Left ventricle myocardium inferior (tissue), 1 donor: ENCODE results near the gene C2CD4D. TPM values are rescaled to one million over a fixed set of nuclear protein-coding genes. Genes with fewer than 3 reads are reported as not detected.
"Not testable (repeated sequence)": the region's sequence is repeated elsewhere in the genome, so short reads cannot be mapped to it uniquely, and the experiment has no call there.

Experiments
- DNase-seq: peaks from one replicate; pipeline ENCODE4 v3.0.0-alpha.2; 2020
- H3K27ac ChIP-seq: fragments of 200-600 bp; replicated peaks from 2 replicates; pipeline ENCODE4 v1.8.0; 2021
- H3K27me3 ChIP-seq: fragments of 200-600 bp; 2 replicates; pipeline ENCODE4 v1.8.0; 2021; ENCODE audit warnings: low read depth
- H3K36me3 ChIP-seq: fragments of 200-600 bp; 2 replicates; pipeline ENCODE4 v1.8.0; 2021
- H3K4me1 ChIP-seq: fragments of 200-600 bp; 2 replicates; pipeline ENCODE4 v1.8.0; 2021
- H3K4me3 ChIP-seq: fragments of 200-600 bp; 2 replicates; pipeline ENCODE4 v1.8.0; 2021; ENCODE audit warnings: mild to moderate bottlenecking, moderate library complexity
- H3K9me3 ChIP-seq: fragments of 200-600 bp; replicated peaks from 2 replicates; pipeline ENCODE4 v1.8.0; 2021
- intact Hi-C: fragments of 100-400 bp; cut with micrococcal nuclease; formaldehyde crosslinking; loops from one replicate; pipeline ENCODE4 v1.11.0; 2022
- total RNA-seq: library from RNA; stranded (reverse); fragmentation: NEBNext Ultra II Directional; extraction: Animal tissue kit (Norgen Biotek cat#: 25700); gene quantifications from one replicate; pipeline ENCODE4 v1.2.1, GENCODE V29; 2021
- TF ChIP-seq, protein P1 (sequence below): fragments of 200-600 bp; IDR thresholded peaks from 2 replicates; pipeline ENCODE4 v1.8.0; 2021; ENCODE audit warnings: antibody characterized with exemption, mild to moderate bottlenecking, borderline replicate concordance
- donor health status: DM: no; HTN: yes; CAD: no; lungs with severe emphysema.

The C2CD4D gene
- total RNA-seq, 1 donor from 2014 or later = not detected

GRCh38 chr1:151859891-151860293, 20.3 kb upstream of the C2CD4D start:
- intact Hi-C loops = no loop called here
- no peak overlapping the region for H3K27ac ChIP-seq
- no peaks in the 10 kb centered on the region for H3K27me3 ChIP-seq
- peaks cover 18% of the 10 kb centered on the region for H3K4me1 ChIP-seq
- TF ChIP-seq, protein P1, sequence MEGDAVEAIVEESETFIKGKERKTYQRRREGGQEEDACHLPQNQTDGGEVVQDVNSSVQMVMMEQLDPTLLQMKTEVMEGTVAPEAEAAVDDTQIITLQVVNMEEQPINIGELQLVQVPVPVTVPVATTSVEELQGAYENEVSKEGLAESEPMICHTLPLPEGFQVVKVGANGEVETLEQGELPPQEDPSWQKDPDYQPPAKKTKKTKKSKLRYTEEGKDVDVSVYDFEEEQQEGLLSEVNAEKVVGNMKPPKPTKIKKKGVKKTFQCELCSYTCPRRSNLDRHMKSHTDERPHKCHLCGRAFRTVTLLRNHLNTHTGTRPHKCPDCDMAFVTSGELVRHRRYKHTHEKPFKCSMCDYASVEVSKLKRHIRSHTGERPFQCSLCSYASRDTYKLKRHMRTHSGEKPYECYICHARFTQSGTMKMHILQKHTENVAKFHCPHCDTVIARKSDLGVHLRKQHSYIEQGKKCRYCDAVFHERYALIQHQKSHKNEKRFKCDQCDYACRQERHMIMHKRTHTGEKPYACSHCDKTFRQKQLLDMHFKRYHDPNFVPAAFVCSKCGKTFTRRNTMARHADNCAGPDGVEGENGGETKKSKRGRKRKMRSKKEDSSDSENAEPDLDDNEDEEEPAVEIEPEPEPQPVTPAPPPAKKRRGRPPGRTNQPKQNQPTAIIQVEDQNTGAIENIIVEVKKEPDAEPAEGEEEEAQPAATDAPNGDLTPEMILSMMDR = no peak
- H3K36me3 ChIP-seq = no peaks in the 10 kb centered on the region
- DNase-seq = no peak
- no peak overlapping the region for H3K4me3 ChIP-seq
- H3K9me3 ChIP-seq = no peaks in the 10 kb centered on the region

DNA sequence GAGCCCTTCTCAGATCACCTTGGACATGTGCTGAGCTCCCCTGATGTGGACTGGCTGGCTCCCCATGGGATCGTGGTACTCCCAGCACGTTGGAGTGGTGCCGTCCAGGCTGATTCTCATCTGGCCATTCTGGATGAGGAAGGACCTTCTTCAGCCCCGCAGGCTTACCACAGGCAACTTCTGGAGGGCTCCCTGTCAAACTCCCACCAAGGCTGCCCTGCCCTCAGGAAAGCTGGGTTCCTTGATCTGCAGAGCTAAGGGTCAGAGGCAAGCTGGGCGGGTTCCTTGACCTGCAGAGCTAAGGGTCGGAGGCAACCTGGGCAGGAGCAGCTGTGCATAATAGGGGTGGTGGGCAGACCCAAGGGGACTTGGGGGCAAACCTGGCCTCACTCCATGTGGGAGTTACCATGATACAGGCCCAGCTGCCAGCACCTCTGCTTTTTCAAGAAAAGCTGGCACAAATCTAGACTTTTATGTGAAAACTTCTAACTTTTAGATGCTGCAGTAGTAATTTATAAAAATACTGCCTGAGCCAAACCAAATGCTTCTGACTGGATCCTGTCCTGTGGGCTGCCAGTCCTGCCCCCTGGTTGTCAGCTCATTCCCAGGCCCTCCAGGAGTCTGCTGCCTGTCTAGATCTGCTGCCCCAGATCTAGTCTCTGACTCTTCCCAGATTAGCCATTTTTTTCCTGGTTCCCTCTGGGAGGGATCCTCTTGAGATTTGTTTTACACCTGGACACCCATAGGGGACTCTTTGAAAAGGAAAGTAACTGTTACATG, 19.5 kb upstream of the C2CD4D start:
- Histone ChIP-seq H3K4me1 (peaks cover 10% of the 10 kb centered on the region), H3K4me3 (no peak overlapping the region), H3K9me3 (no peaks in the 10 kb centered on the region), H3K27ac (no peak overlapping the region), H3K27me3 (no peaks in the 10 kb centered on the region), H3K36me3 (no peaks in the 10 kb centered on the region)
- DNase-seq = no peak
- TF ChIP-seq, protein P1 = no peak
- intact Hi-C loops = no loop called here

DNA sequence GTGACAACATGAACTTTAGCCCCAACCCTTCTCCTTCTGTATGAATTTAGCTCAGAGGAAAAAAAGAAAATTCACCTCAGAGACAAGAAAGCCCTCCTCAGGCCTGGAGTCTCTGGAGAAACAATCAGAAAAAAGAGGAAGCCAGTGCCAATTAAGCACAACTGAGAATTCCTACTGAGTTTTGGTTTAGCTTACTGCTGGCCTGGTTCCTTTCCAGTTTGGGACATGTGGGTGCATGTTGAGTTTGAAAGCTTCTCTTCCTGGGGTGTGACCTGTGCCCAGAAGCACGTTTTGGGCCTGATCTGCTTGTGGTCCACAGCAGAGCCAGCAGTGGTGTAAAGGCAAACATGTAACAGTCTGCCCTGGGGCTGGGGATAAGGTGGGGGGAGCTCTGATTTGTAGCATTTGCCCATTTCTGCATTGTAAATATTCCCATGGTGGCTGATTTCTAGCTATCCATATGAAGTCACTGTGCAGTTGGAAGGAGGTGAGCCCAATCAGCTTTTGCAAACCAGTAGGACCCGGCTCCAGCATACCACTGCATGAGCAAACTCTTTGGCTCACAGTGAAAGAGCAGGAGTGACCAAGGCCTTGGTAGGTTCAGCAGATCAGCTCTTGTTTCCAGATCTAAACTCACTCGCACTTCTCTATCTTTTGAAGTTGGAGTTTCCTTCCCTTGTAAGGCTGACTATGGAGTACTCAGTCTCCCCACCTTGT, 18.6 kb upstream of the C2CD4D start:
- no peak for DNase-seq
- no peak overlapping the region for H3K4me3 ChIP-seq
- no peak overlapping the region for H3K27ac ChIP-seq
- no peaks in the 10 kb centered on the region for H3K27me3 ChIP-seq
- H3K4me1 ChIP-seq = peaks cover 9% of the 10 kb centered on the region
- intact Hi-C loops = no loop called here
- no peaks in the 10 kb centered on the region for H3K9me3 ChIP-seq
- no peaks in the 10 kb centered on the region for H3K36me3 ChIP-seq
- TF ChIP-seq, protein P1 = no peak

DNA sequence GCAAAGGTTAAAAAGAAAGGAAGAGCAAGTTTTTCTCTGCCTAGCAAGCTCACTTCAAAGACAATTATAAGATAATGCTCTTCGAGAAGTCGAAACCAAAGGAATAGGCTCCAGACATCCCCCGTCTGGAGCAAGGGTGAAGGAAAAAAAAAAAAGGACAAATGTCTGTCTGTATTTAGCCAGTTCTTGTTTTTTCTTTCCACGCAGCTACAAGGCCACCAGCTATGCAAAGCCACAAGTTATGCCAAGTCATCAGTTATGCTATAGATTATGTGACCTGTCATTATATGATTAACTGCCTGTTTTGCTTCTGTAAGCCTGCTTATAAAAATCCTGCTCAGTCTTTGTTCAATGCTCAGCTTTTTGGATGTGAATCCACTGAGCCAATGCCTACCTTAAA, 16.3 kb upstream of the C2CD4D start:
- H3K4me3 ChIP-seq = no peak overlapping the region
- peaks cover 13% of the 10 kb centered on the region for H3K27me3 ChIP-seq
- TF ChIP-seq, protein P1 = no peak
- no peaks in the 10 kb centered on the region for H3K9me3 ChIP-seq
- H3K4me1 ChIP-seq = peaks cover 9% of the 10 kb centered on the region
- peak overlapping the region; percentile 47 for H3K27ac ChIP-seq
- no peaks in the 10 kb centered on the region for H3K36me3 ChIP-seq
- intact Hi-C loops = no loop called here
- no peak for DNase-seq

DNA sequence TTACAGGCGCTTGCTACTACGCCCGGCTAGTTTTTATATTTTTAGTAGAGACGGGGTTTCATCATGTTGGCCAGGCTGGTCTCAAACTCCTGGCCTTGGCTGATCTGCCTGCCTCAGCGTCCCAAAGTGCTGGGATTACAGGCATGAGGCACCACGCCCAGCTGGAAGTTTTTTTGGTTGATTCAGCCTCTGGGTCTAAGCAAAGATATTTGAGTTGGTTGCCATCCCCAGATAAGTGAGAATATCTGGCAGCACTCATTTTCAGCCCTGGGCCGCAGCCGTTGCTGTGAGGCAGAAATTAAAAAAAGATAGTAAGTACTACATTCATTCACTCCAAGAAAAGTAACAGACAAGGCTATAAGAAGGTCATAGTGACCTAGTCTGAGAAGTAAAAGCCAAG, 15.9 kb upstream of the C2CD4D start:
- H3K36me3 ChIP-seq, intact Hi-C loops, H3K4me3 ChIP-seq, H3K4me1 ChIP-seq, H3K9me3 ChIP-seq: not testable (repeated sequence)
- peak; percentile 30 for DNase-seq
- peak overlapping the region; percentile 47 for H3K27ac ChIP-seq
- peaks cover 18% of the 10 kb centered on the region for H3K27me3 ChIP-seq

DNA sequence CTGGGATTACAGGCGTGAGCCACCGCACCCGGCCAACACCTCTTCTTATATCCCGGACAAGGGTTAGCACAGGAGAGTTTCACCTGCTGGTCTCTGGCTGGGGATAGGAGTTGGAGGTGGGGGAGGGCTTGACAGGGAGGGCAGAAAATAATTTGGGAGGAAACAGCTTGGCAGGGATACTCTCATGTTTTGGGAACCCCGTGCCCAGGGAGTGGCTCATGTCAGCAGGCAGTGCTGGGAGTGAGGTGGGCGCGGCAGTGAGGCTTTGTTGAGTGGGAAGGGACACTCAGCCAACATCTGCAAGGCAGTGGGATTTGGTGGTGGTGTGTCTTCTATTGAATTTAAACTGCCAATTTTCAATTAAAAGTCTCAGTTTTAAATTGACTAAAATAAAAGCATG, 15.0 kb upstream of the C2CD4D start:
- no peak overlapping the region for H3K27ac ChIP-seq
- no peaks in the 10 kb centered on the region for H3K9me3 ChIP-seq
- TF ChIP-seq, protein P1 = no peak
- no peak overlapping the region for H3K4me3 ChIP-seq
- H3K4me1 ChIP-seq = peaks cover 9% of the 10 kb centered on the region
- intact Hi-C loops = no loop called here
- no peaks in the 10 kb centered on the region for H3K36me3 ChIP-seq
- no peak for DNase-seq
- H3K27me3 ChIP-seq = peaks cover 26% of the 10 kb centered on the region
